GM21423 (cell line): ENCODE data around the gene KCNJ9.
"Not testable (repeated sequence)": the region's sequence is repeated elsewhere in the genome, so short reads cannot be mapped to it uniquely, and the experiment has no call there.

Source experiments
- ATAC-seq: cut with Tn5 transposase; IDR thresholded peaks from one replicate; pipeline ENCODE4 v1.9.1; 2021; ENCODE audit warnings: mild to moderate bottlenecking, moderate library complexity; ENCODE audit not compliant: unreplicated experiment

KCNJ9 gene

DNA sequence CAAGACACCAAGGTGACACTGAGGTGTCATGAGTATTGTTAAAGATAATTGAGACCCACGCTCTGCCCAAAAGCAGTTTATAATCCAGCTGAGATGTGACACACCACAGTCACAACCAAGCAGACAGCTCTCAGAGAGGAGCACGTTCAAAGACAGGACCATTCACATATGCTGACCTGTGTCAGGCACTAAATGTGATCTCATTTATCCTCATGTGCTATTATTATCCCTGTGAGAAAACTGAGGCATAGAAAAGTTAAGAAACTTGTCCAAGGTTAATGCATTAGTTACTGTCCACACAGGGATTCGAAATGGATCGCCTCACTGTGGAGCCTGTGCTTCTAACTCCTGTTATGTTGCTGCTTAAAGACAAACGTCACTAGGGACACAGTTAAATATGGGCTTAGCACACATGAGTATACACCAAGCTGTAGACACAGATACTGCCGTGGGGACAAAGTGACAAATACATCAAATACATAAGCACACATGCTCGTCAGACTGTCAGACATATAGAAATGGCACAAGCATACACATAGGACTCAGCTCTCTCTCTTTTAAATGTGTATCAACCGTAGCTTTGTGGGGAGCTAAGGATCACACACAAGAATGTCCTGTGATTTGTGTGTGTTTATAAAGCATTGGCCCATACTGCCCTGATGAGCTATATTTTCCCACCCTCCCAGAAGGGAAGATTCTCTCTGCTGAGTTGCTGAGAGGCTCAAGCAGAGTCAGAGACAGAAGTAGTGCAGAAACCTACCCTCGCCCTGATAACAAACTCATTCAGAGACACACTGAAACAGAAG is 20.6 kb downstream of the KCNJ9 start:
- ATAC-seq: no peak

DNA sequence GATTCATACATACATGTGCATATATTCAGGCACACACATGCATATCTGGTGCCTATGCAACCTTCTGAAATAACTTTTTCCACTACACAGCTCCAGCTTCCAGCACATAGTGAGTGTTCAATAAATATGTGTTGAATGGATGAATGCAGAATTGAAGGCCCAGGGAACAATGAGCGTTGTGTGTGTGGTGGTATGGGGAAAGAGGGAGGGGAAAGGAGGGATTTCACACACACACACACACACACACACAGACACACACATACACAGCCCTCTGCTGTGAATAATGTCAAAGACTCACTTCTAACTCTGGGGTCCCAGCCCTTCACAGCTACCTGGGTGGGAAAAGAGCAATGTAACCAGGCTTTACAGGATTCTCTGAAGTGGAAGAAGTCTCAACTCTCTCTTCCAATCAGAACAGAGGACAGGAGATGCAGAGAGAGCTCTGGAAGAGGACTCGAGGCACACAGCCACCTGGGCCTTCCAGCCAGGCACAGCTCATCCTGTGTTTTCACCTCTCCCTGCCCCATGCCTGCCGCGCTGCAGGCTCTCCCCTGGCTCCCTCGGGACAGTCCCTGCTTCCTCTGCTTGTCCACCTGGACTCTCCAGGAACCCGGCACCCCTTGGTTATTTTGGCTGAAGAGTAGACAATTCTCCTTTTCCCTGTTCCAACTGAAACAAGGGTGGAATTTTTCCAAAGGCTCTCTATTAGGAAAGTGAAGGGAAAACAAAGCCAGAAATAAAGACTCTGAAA is 22.5 kb downstream of the KCNJ9 start:
- ATAC-seq: no peak

DNA sequence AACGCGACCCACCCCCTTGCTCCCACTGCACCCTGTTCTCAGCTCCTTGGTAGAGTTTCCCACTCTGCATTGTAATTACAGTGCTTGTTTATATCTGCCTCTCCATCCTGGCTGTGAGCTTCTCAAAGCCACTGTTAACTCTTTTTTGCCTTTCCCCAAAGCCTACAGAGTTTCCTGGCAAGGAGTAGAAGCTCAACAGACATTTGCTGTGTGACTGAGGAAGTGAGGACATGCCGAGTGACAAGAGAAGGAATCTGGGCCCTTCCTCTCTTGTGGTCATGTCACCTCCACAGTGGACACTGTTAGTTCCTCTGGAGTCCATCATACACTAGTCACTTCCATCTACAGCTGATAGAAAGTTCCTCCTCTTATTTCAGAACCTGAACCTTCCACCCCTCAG is 23.1 kb downstream of the KCNJ9 start:
- ATAC-seq: no peak

DNA sequence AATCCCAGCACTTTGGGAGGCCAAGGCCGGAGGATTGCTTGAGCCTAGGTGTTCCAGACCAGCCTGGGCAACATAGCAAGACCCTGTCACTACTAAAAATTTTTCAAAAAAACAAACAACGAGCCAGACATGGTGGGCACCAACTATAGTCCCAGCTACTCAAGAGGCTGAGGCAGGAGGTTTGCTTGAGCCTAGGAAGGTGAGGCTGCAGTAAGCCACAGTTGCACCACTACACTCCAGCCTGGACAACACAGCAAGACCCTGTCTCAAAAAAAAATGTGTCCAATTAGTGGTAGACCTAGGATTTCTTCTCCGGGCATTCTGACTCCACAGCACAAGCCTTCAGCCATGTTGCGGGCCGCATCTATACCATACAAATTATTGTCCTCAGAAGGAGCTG is 23.8 kb downstream of the KCNJ9 start:
- no peak for ATAC-seq

DNA sequence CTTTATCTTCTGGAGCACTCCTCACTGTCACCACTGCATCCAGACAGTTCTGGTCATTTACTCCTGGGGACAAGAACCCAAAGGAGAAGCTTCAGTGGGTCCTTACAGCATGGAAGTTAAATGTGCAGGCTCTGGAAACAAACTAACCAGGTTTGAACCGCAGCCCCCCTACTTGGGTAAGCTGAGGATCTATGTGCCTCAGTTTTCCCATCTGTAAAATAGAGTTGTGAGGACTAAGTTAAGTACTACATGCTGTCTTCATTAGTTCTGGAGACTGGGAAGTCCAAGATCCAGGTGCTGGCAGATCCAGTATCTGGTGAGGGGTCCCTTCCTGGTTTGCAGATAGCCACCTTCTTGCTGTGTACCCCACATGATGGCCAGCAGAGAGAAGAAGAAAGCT is 26.2 kb downstream of the KCNJ9 start:
- ATAC-seq: no peak

DNA sequence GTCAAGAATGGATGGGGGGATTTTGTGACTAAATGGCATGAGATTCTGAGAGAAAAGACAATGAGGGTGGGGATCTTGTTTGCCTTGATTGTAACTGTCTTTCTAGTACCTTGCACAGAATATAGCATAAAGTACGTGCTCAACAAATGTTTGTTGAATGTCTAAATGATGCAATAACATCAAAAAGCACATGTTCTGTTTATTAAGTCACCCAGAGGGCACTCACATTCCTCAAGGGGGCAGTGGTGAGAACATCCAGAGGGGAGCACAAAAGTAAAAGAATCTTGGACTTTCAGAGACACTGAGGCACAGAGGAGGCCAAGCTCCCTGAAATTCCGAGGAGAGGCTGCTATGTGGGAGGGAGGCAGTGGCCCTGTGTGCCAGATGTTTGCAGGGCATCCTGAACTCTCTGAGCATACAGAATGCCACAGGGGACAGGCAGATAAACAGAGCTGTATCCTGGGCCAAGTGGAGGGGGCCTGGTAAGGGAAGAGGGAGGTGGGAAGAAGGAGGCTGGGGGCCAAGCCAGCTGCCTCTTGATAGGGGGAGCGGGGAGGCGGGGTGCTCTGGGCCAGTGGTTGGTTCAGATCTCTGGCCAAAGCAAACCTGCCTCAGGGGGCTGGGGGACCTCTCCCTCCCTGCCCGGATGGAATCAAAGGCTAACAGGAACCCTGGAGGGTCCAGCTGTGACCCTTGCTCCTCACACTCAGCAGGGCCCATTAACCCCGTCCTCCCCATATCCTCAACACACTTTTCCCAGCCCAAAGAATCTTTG is 27.7 kb downstream of the KCNJ9 start:
- ATAC-seq: no peak

DNA sequence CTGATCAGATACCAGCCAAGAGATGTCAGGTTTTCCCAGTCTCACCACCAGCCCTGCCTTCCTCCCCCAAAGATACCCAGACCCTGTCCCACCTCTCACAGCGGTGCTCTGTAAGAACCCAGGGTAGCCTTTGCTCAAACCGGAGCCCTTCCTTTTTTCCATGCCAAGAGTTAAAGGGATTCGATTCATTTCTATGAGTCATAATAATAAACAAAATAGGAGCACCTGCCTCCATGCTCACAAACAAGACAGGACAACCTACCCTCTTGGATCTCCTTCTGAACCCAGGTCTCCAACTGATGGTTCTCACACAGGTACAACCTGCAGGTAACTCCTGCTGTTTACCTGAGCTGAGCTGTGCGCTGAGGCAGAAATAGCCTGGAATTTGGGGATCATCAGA is 28.3 kb downstream of the KCNJ9 start:
- ATAC-seq: no peak

DNA sequence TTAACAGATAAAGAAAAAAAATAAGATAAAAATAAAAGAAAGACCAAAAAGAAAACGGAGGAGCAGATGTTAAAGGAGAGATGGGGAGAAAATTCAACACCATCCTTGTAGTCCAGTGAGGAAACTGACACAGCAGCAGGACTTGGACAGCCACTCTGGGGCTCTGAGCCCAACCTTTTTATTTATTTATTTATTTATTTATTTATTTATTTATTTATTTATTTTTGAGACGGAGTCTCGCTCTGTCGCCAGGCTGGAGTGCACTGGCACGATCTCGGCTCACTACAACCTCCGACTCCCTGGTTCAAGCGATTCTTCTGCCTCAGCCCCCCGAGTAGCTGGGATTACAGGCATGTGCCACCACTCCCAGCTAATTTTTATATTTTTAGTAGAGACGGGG is 30.1 kb downstream of the KCNJ9 start:
- ATAC-seq: not testable (repeated sequence)

DNA sequence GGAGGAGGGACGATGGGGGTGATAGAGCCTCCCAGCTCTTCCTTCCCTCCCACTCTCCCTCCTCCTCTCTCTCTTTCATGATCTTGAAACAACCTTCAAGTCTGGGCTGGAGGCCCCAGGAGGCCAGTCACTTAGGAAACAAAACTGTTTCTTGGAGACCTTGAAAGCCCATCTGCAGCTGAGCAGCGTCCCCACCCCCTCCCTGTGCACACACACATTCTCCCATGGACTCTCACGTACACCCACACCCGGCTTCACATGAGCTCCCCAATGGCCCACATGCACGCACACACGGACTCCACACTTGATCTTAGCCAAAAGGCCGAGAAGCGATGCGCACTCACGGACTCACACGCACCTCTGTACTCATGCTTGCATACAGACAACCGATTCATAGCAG is 31.0 kb downstream of the KCNJ9 start:
- no peak for ATAC-seq

DNA sequence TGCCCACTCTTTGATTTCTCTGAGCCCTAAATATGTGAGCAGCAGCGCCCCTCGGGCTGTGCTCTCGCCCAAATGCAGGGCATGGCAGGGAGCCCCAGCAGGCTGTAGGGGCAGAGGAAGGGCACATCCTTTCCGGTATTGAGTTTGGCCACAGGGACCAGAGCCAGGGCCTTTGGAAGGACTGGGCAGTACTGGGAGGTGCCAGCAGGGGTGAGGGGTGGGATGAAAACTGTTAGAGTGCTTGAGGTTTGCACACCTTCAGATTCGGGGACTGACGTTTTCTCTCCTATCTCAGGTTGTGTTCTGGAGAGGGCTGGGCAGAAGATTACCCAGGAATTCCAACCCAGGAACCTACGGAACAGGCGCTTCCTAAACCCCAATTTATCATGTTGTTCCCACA is 32.1 kb downstream of the KCNJ9 start:
- no peak for ATAC-seq

DNA sequence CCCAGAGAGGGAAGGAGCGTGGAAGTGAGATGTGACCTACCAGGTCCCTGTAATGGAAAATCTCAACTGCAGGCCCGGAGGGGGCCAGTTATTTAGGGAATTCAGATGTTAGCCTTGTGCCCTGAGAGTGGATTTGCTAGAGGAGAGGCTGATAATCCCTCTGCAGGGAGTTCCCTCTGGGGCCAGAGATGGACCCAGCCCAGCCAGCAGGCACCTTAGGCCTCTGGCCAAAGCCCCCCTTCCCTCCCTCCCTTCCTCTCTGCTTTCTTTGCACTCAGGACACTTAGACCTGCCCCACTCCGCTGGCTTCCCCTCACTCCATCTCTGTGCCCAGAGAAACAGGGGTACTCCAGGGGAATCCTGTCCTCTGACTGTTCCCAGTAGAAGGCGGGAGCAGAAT is 32.7 kb downstream of the KCNJ9 start:
- ATAC-seq: no peak

DNA sequence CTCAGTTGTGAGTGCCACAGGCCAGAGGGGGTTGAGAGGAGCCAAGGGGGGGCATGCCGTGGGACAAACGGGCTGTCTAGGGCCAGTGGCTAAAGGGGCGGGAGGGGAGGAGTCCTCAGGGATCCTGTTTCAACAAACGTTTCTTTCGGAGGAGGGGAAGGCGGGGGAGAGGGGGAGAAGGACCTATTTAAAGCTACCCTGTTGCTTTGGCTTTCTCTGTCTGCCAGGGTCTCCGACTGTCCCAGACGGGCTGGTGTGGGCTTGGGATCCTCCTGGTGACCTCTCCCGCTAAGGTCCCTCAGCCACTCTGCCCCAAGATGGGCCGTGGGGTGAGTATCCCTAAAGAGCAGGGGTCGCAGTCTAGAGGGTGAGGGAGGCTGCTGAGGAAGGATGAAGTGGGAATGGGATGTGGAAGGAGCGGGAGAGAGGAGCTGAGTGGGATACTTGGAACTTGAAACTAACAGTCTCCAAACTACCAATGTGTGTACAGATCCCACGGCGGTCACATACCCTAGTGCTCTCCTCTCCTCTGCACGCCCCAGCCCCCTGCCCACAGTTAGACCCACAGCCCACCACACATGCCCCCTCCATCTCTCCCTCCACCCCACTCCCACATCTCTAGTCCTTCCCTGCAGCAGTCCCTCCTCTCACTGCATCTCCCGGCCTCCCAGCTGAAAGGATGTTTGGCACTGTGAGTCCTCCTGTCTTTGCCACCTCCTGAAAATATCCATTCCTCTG is 34.4 kb downstream of the KCNJ9 start, which contains the start of gene ATP1A2:
TSS of gene ATP1A2 (plus strand) at position 215 of the 738 bp plus-strand sequence. CDS start at position 318, 103 bp downstream.
- no peak for ATAC-seq

DNA sequence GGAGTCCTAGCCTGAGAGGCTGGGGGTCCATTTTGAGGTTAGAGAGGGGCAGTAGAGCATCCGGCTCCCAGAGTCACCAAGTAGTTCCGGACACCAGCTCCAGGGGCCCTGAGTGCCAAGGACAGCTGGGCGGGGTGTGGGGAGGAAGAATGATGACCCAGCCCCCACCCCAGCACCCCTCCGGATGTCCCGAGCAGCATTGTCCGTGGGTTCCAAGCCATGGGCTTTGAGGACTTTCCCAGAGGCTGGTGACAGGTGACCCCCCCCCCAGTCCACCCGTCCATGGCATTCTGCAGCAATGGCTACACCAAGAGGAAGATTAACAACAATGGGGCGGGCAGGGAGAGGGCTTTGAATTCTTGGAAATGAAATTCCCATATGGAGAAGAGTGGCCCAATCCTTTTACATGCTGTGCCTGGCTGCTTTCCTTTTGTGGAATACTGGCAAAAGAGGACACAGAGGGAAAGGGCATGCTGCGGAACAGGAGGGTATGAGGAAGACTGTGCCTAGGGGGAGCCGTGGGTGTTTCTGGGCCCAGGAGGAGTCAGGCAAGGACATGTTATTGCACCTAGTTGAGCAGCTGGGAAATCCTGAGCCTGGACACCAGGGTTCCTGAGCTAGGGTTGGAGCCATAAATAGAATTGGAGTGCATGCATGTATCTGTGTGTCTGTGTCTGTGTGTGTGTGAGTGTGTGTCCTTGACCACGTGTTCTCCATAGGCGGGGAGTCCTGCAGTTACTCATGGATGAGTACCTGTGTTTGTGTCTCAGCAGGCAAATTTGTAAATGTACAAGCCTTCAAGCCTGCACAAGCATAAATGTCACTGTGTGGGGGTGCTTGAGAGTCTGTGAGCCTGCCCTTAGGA is 35.2 kb downstream of the KCNJ9 start:
- no peak for ATAC-seq

DNA sequence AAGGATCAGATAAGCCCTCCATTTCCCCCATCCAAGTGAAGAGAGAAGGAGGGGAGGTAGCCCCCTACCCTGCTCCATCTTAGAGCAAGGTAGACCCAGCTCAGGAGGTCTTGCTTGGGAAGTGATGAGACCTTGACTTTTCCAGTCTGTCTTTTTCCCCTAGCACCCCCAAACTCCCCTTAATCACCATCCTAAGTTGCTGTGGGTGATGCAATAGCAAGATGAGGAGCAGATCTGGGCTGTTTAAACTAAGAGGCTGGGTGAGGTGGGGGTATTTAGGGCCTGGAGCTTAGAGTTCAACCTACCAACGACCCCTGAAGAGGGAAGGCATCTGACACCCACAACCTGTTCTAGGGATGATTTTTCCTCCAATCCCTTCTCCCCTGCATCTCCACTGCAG is 36.0 kb downstream of the KCNJ9 start:
- ATAC-seq: no peak

DNA sequence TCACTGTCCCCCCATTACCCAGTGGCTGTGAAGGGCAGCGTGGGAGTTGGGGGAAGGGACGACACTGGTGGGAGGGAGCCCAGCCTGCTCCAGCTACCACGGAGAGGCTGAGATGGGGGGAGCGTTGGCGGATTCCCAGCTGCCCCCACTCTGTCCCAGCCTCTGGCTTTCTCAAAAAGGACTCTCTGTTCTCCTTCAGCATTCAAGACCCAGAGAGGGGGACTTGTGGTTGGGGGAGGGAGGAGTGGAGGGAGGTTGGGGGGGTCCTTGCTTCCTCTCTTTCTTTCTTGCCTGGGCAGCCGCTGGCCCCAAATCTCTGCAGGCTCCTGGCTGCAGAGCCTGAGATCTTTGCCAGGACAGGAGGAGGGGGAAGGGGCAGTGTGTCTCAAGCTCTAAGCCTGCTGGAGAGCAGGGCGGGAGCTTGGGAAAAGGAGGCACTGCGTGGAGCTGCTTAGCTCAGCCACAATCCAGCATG is 36.4 kb downstream of the KCNJ9 start:
- no peak for ATAC-seq

DNA sequence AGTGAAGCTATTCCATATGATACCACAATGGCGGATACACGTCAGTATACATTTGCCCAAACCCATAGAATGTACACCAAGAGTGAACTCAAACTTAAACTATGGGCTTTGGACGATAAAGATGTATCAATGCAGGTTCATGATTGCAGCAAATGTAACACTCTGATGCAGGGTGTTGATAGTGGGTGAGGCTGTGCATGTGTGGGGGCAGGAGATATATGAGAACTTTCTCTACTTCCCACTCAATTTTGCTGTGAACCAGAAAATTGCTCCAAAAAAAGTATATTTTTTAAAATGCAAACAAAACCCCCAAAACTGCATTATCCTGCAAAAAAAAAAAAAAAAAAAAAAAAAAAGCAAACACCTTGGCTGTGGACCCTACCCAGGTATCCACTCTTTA is 37.6 kb downstream of the KCNJ9 start:
- no peak for ATAC-seq

DNA sequence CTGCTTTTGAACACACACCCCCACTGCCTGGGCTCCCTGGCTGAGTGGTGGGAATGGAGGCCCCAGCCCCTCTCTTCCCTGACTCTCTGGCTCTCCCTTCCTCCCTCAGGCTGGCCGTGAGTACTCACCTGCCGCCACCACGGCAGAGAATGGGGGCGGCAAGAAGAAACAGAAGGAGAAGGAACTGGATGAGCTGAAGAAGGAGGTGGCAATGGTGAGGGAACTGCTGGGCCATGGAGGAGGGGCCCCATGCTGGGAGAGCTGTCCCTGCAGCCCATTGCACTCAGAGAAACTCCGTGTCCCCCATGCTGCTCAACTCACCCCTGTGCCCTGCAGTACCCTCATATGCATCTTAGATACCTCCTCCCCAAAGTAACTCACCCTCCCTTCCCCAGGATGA is 39.5 kb downstream of the KCNJ9 start:
- no peak for ATAC-seq

DNA sequence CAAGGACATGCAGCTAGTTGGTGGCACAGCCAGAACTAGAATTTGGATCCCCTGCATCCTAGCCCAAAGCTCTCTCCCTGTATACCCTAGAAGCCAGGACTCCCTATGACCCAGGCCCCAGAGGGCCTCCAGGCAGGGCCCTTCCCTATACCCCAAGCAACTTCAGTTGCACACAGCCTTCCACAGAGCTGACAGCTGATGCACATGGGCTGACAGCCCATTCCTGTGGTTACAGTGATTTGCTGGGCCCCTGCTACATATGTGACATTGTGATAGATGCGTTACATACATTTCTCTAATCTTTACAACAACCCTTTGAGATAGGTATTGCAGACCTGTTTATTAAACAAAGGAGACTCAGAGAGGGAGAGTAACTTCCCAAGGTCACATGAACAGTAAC is 40.0 kb downstream of the KCNJ9 start:
- ATAC-seq: no peak

DNA sequence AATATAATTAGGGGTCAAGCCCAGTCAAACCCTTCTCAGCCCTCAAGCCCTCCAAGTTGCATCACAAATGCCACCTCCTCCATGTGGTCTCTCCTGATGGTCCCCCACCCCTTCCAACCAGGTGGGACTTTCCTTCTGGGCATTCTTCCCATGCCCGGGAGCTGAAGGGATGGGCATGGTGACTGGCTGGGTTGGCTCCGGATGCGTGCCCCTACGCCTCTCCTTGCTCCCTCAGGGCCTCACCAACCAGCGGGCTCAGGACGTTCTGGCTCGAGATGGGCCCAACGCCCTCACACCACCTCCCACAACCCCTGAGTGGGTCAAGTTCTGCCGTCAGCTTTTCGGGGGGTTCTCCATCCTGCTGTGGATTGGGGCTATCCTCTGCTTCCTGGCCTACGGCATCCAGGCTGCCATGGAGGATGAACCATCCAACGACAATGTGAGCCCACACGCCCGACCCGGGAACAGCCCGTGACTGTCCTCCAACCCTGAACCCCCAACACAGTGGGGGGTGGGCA is 41.7 kb downstream of the KCNJ9 start:
- no peak for ATAC-seq

DNA sequence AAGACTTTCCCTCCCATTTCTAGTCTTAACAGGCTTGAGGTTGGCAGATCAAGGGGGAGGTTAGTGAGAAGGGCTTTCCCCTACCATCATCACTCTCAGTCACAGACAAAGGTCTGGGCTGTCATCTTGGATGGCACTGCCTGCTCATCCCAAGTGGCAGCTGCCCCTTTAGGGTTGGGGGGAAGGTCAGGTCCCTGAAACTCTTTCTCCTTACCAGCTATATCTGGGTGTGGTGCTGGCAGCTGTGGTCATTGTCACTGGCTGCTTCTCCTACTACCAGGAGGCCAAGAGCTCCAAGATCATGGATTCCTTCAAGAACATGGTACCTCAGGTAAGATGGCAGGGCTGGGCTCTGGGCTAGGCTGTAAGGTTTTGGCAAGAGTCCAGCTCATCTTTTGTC is 42.4 kb downstream of the KCNJ9 start:
- ATAC-seq: no peak
